Glomerular endothelial cell (primary cell): Measurements from ENCODE around the gene RTN4R. TPM values are rescaled to one million over a fixed set of nuclear protein-coding genes. Genes with fewer than 3 reads are reported as not detected.
"Not testable (repeated sequence)": the region's sequence is repeated elsewhere in the genome, so short reads cannot be mapped to it uniquely, and the experiment has no call there.

Source experiments
- DNase-seq: peaks from one replicate; pipeline ENCODE4 v3.0.0-alpha.2; 2011; ENCODE audit warnings: low read depth, low spot score; ENCODE audit errors: extremely low read depth
- total RNA-seq: library from RNA; depleted of rRNA; stranded (reverse); fragments of >200 nt; gene quantifications from 2 replicates; pipeline ENCODE4 v1.2.3, GENCODE V29; 2015

Gene RTN4R
- total RNA-seq, 1 donor from 2014 or later, result 1.8 TPM

- not testable (repeated sequence) for DNase-seq
Observed at GRCh38 chr22:20289182-20290044, 21.3 kb upstream of the RTN4R start.

GRCh38 chr22:20286784-20287423 lies 18.8 kb upstream of the RTN4R start:
- not testable (repeated sequence) for DNase-seq

- not testable (repeated sequence) for DNase-seq
Observed at GRCh38 chr22:20286312-20286660, 18.2 kb upstream of the RTN4R start.

GRCh38 chr22:20285473-20286311 lies 17.6 kb upstream of the RTN4R start:
- DNase-seq, result not testable (repeated sequence)

GRCh38 chr22:20284471-20285086 lies 16.5 kb upstream of the RTN4R start:
- no peak for DNase-seq

GRCh38 chr22:20283674-20284066 lies 15.6 kb upstream of the RTN4R start:
- no peak for DNase-seq

GRCh38 chr22:20282901-20283673 lies 15.0 kb upstream of the RTN4R start:
- no peak for DNase-seq

GRCh38 chr22:20281891-20282290 lies 13.8 kb upstream of the RTN4R start:
- no peak for DNase-seq

- DNase-seq, result not testable (repeated sequence)
Observed at GRCh38 chr22:20281473-20281872, 13.4 kb upstream of the RTN4R start.

- no peak for DNase-seq
Observed at GRCh38 chr22:20280866-20281265, 12.7 kb upstream of the RTN4R start.

- not testable (repeated sequence) for DNase-seq
Observed at GRCh38 chr22:20280163-20280562, 12.0 kb upstream of the RTN4R start.

- DNase-seq, result no peak
Observed at GRCh38 chr22:20279662-20280134, 11.6 kb upstream of the RTN4R start.

- DNase-seq, result not testable (repeated sequence)
Observed at GRCh38 chr22:20278726-20279490, 10.8 kb upstream of the RTN4R start.

GRCh38 chr22:20277936-20278635 lies 10.0 kb upstream of the RTN4R start:
- not testable (repeated sequence) for DNase-seq

- DNase-seq, result no peak
Observed at GRCh38 chr22:20276468-20276867, 8.3 kb upstream of the RTN4R start.

- DNase-seq, result no peak
Observed at GRCh38 chr22:20275836-20276235, 7.7 kb upstream of the RTN4R start.

- DNase-seq, result not testable (repeated sequence)
Observed at GRCh38 chr22:20275325-20275724, 7.2 kb upstream of the RTN4R start.

- not testable (repeated sequence) for DNase-seq
Observed at GRCh38 chr22:20274374-20274773, 6.3 kb upstream of the RTN4R start.
